GM18520 (cell line): ENCODE results near the gene LYRM1.
"Not testable (repeated sequence)": the region's sequence is repeated elsewhere in the genome, so short reads cannot be mapped to it uniquely, and the experiment has no call there.

Experiments used
- ATAC-seq: cut with Tn5 transposase; IDR thresholded peaks from one replicate; pipeline ENCODE4 v1.9.1; 2021; ENCODE audit not compliant: unreplicated experiment

LYRM1 gene

DNA sequence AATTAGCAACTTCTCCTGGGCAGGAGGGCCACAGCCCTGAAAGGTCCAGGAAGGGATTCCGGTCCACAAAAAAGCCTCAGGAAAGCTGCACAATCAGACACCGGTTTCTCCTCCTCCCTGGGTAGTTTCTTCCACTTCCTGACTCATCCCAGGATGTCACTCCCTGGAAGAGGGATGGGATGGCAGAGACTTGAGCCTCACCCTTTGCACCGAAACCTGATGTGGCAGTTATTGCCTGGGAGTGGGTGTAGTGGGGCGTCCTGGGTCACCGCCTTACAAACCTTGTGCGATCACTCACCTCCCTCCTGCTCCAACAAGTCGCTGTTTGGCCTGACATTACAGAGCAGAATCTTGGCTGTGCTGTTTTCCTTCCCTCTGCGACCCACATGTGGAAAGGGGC, 70.8 kb downstream of the LYRM1 start:
- ATAC-seq = no peak

DNA sequence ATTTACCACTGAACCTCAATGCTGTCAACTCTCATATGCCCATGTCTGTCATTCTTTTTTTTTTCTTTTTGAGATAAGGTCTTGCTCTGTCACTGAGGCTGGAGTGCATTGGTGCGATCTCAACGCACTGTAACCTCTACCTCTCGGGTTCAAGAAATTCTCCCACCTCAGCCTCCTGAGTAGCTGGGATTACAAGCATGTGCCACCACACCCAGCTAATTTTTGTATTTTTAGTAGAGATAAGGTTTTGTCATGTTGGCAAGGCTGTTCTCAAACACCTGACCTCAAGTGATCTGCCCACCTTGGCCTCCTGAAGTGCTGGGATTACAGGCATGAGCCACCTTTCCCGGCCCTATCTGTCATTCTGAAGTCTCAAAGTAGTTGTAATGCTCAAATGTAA, 72.6 kb downstream of the LYRM1 start:
- not testable (repeated sequence) for ATAC-seq
